Inflammatory macrophage treated with lipopolysaccharide for 4 hours (primary cell): ENCODE results near the gene HOXB8.

Experiments
- DNase-seq: peaks from one replicate; pipeline ENCODE4 v3.0.0-alpha.2; 2020

Gene HOXB8

GRCh38 chr17:48582750-48583069 is 32.4 kb downstream of the HOXB8 start:
- DNase-seq, result no peak

GRCh38 chr17:48579760-48580554 is 35.1 kb downstream of the HOXB8 start:
- DNase-seq, result no peak

- DNase-seq, result no peak
Measured at GRCh38 chr17:48579471-48579759, 35.7 kb downstream of the HOXB8 start.

DNA sequence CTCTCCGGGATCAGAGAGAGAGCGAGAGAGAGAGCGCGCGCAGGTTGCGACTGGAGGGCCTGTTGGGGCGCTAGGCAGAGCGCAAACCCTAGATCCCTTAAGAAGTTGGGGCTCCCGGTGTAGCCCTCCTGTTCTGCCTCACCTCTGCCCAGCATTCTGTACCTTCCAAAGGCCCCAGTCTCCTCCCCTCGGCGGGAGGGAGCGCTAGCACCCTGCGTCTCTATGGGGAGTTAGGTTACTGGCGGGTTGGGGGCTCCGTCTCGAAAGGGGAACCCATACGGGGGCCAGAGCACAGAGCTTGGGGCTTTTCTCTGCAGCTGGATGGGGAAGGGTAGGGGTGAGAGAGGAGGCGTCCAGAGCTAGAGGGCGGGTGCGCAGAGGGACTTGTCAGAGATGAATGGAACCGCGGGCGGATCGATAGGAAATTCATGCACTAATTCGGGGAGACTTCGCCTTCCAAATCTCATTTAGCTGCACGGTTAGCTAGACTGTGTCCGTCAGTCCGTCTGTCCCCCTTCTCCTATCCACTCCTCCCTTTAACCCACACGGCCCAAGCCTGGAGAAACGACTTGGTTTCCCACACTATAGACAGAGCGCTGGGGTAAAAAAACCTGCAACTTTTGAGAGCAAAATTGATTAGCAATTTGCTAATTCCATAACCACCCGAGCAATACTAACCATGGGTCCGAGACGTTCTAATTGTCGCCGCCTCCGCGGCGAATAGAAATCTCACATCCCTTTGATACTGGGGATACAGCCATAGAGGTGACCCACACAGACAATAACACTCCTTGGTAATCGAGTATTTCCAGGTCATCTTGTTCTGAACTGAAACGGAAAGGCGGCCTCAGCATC is 36.2 kb downstream of the HOXB8 start:
- DNase-seq, result no peak

DNA sequence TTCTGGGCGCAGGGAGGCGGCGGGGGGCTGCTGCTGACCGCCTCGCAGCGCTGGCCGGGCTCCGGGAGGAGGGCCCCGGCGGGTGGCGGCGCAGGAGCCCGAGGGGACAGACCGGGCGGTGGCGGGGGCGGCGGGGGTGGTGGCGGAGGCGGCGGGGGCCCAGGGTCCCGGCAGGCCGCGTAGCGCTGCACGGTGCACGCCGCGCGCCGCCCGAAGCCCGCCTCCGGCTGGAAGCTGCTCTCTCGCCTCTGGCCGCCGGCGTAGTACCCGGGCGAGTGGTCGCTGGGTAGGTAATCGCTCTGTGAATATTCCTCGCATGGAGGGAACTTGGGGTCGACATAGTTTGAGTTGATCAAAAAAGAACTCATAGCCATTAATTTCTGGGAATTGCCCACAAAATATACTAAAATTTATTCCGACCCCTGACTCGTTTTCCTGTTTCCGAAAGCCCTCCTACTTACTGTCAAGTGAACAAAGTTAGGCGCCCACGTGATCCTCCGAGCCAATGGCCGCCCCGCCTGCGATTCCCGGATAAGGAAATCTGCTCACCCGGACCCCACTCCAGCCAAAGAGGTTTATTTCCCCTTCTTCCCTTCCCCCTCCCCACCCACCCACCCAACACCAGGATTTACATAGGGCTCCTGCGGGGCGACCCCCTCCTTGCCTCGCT is 37.0 kb downstream of the HOXB8 start, which contains the start of gene HOXB4:
Gene HOXB4 (minus strand): TSS at position 405 of the 670 bp plus-strand sequence. CDS start 31 bp downstream, at position 374.
- peak; percentile 63 for DNase-seq

GRCh38 chr17:48577330-48577945 is 37.7 kb downstream of the HOXB8 start:
- DNase-seq, result no peak

DNA sequence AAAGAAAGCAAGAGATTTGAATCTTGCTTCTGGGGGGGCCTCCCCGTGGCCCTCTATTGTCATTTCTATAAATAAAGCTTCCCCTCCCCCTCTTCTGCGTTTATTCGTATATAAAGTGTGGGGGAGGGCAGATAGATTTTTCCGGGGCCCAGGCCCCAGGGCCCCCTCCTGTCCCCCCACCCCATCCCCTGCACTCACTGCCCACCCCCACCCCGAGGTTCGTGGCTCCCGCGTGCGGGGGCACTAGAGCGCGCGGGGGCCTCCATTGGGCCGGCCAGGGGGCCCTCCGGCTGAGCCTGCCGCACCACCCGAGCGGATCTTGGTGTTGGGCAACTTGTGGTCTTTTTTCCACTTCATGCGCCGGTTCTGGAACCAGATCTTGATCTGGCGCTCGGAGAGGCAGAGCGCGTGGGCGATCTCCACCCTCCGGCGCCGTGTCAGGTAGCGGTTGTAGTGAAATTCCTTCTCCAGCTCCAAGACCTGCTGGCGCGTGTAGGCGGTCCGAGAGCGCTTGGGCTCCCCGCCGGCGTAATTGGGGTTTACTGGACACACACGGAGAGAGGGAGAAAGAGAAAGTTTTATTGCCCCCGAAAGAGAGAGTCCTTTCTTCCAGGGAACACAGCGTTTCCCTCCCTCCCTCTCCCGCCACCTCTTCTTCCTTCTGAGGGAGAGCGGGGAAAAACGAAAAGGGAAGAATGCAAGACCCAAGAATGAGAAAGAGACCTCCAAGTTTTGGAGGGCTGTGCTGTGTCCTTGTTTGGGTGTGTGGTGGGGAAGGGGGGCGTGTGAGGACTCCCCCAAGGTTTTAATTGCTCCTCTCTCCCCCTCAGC is 38.4 kb downstream of the HOXB8 start:
- DNase-seq, result no peak

GRCh38 chr17:48575673-48576478 is 39.2 kb downstream of the HOXB8 start:
- DNase-seq, result peak; percentile 37

- DNase-seq, result no peak
Measured at GRCh38 chr17:48575066-48575582, 40.0 kb downstream of the HOXB8 start.

DNA sequence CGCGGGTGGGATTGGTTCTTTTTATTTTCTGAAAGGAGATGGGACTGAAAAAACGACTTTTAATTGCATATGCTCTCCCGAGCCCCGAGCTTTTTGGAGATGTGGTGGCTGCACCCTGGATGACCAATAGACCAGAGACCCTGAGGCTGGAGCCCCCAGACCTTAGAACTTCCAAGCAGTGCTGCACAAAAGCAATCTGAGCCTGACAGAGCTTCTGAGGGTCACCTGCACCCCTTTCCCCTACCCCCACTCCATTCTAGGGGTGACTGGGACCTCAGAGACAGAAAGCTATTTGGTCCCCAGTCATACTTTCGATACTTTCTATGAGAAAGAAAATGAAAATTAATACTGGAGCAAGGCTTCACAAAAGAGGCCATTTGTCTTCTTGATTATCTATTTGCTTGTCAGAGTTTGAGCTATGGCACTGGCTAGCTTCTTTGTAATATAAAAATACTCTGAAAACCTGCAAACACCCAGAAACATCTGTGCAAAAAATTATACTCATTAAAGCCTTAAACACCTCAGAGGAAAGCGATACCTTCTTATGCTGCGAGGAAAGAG is 40.5 kb downstream of the HOXB8 start:
- DNase-seq, result no peak

- DNase-seq, result no peak
Measured at GRCh38 chr17:48571826-48572417, 43.2 kb downstream of the HOXB8 start.

DNA sequence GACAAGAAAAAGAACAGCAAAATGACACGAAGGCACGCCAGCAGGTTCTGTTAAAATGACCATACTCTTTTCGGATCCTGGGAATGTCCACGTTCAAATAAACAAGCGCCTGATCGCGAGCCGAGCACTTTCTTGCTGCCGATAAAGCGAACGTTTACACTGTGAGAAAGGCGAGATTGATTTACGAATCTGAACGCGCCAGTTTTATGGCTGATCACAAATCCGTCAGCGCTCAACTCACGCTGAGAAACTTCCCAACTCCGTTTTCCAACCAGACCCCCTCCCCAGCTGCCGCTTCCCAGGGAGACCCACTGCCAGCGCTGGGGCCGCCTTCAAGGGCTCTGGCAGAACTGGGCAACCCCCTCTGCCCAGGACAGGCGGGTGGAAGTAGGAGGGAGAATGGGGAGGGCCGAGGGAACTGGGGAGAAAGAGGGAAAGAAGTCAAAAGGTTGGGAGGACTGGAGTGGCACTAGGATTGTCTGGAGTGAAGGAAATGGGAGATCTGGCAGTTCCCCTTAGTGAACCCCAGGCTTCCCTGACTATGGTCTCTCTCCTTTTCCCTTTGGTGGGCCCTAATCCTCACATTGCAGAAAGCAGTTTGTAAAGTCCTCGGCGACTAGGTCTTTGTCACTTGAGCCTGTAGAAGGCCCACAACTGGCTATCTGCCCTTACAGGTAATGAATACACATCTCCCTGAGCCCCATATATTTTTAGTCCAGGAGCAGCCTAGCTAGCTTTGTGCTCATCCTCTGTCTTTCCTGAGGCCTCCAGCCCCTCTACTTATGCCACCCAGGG is 43.9 kb downstream of the HOXB8 start:
- no peak for DNase-seq

- no peak for DNase-seq
Measured at GRCh38 chr17:48570325-48571023, 44.6 kb downstream of the HOXB8 start.

- no peak for DNase-seq
Measured at GRCh38 chr17:48569674-48570324, 45.3 kb downstream of the HOXB8 start.

- no peak for DNase-seq
Measured at GRCh38 chr17:48569240-48569582, 45.9 kb downstream of the HOXB8 start.

DNA sequence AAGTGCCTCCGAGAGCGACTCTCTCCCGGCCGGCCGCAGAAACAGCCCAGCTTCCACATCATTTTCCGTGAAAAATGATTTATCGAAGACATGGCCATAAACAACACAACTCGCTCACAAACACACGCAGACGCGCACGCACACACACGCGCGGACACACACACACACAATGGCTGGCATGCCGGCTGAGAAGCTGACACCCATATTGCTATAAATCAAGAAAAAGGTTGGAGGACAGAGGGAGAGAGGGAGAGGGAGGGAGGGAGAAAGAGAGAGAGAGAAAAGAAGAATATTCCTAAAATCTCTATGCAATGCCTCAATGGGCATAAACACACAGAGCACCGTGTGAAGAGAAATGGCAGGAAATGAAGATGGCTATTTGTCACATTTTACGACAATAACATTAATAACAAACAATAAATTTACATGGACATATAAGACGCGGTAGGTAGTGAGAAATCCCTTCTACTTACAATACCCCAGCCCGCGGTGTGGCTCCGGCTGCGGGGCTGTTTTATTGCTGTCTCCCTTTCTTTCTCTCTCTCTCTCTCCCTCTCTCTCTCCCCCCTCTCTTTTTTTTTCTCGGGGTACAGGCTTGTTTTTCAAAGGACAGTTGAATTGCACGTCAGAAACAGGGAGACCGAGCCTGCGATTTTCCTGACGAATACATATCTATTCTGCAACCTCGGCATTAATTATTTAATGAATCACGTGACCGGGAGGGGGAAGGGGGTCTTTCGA is 46.4 kb downstream of the HOXB8 start:
- no peak for DNase-seq

GRCh38 chr17:48567646-48568354 is 47.3 kb downstream of the HOXB8 start:
- no peak for DNase-seq
